Transverse colon (tissue), 4 donors: ENCODE measurements around the gene SERGEF.

ENCODE experiments used
- EP300 ChIP-seq: sonication (generic); formaldehyde crosslinking; IDR thresholded peaks from one replicate; pipeline ENCODE4 v1.6.1; 2017; ENCODE audit warnings: antibody characterized with exemption, low read depth
- POLR2AphosphoS5 ChIP-seq, 3 donors: sonication (generic); formaldehyde crosslinking; IDR thresholded peaks; one replicate each; pipeline ENCODE4 v1.6.1; 2016; ENCODE audit warnings: antibody characterized with exemption in 3 of 3
- TF ChIP-seq, protein P1 (sequence below), 5 experiments: fragments of 200-600 bp in 3 of 5; fragments of 450-650 bp in 2 of 5; sonication (generic) in 3 of 5; IDR thresholded peaks; 1 replicate in 2 of 5; 2 replicates in 3 of 5; pipeline ENCODE4 v1.5.1; 2016 to 2017; ENCODE audit warnings: antibody characterized with exemption in 5 of 5, inconsistent platforms in 3 of 5, mild to moderate bottlenecking in 2 of 5, moderate library complexity in 1 of 5

- TF ChIP-seq, protein P1, sequence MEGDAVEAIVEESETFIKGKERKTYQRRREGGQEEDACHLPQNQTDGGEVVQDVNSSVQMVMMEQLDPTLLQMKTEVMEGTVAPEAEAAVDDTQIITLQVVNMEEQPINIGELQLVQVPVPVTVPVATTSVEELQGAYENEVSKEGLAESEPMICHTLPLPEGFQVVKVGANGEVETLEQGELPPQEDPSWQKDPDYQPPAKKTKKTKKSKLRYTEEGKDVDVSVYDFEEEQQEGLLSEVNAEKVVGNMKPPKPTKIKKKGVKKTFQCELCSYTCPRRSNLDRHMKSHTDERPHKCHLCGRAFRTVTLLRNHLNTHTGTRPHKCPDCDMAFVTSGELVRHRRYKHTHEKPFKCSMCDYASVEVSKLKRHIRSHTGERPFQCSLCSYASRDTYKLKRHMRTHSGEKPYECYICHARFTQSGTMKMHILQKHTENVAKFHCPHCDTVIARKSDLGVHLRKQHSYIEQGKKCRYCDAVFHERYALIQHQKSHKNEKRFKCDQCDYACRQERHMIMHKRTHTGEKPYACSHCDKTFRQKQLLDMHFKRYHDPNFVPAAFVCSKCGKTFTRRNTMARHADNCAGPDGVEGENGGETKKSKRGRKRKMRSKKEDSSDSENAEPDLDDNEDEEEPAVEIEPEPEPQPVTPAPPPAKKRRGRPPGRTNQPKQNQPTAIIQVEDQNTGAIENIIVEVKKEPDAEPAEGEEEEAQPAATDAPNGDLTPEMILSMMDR (IDR thresholded peaks at IDR 0.05) = no peak
- TF ChIP-seq EP300 (no peak), POLR2AphosphoS5 (IDR thresholded peaks at IDR 0.05) (no peak)
Measured at GRCh38 chr11:17838102-17838501, 174.7 kb downstream of the SERGEF start.
